Stimulated activated CD4-positive, alpha-beta T cell treated with anti-CD3 and anti-CD28 coated beads, Interleukin-15, amount 100 ng/mL, for 1 hour (primary cell): ENCODE measurements around the gene TMEM179.
A peak's percentile ranks its signal among the peaks of the same experiment; 100 is the strongest.
"Not testable (repeated sequence)": the region's sequence is repeated elsewhere in the genome, so short reads cannot be mapped to it uniquely, and the experiment has no call there.

Experiments used
- DNase-seq, 2 donors: peaks; one replicate each; pipeline ENCODE4 v3.0.0-alpha.2; 2020; ENCODE audit warnings: low read depth in 1 of 2, low spot score in 1 of 2

TMEM179 gene

GRCh38 chr14:104604458-104605449 lies at the start of gene TMEM179:
TSS of gene TMEM179 (minus strand) at chr14:104604772. CDS start at chr14:104604741, 31 bp downstream.
- DNase-seq = no peak

GRCh38 chr14:104654119-104654518 lies 49.5 kb upstream of the TMEM179 start:
- no peak for DNase-seq

GRCh38 chr14:104653130-104653920 lies 48.8 kb upstream of the TMEM179 start:
- not testable (repeated sequence) for DNase-seq

GRCh38 chr14:104652386-104652785 lies 47.8 kb upstream of the TMEM179 start:
- no peak for DNase-seq

- DNase-seq = no peak
These were observed 47.3 kb upstream of the TMEM179 start for GRCh38 chr14:104651876-104652260.

- no peak for DNase-seq
These were observed 46.7 kb upstream of the TMEM179 start for GRCh38 chr14:104650981-104651875.

GRCh38 chr14:104650057-104650980 lies 45.7 kb upstream of the TMEM179 start:
- peak; percentile 43 to 56 for DNase-seq

GRCh38 chr14:104647467-104648043 lies 43.0 kb upstream of the TMEM179 start:
- no peak for DNase-seq

GRCh38 chr14:104644656-104645378 lies 40.2 kb upstream of the TMEM179 start:
- DNase-seq = no peak

GRCh38 chr14:104644091-104644635 lies 39.6 kb upstream of the TMEM179 start:
- no peak for DNase-seq

- no peak for DNase-seq
These were observed 38.7 kb upstream of the TMEM179 start for GRCh38 chr14:104643306-104643705.

- no peak for DNase-seq
These were observed 37.9 kb upstream of the TMEM179 start for GRCh38 chr14:104642540-104642868.

- DNase-seq = no peak
These were observed 37.4 kb upstream of the TMEM179 start for GRCh38 chr14:104641753-104642539.

- no peak for DNase-seq
These were observed 36.1 kb upstream of the TMEM179 start for GRCh38 chr14:104640681-104641080.

GRCh38 chr14:104639885-104640548 lies 35.4 kb upstream of the TMEM179 start:
- peak in 1 of 2 donors; percentile 21 for DNase-seq

GRCh38 chr14:104639471-104639870 lies 34.9 kb upstream of the TMEM179 start:
- DNase-seq = no peak

- DNase-seq = no peak
These were observed 34.4 kb upstream of the TMEM179 start for GRCh38 chr14:104638927-104639450.
